NCI-H345 treated with DMSO at 0.1 percent for 48 hours (cell line): Measurements from ENCODE around the gene SLC9C2.
"Not testable (repeated sequence)": the region's sequence is repeated elsewhere in the genome, so short reads cannot be mapped to it uniquely, and the experiment has no call there.

Experiments
- DNase-seq: peaks from one replicate; lab custom pipeline; 2025; ENCODE audit not compliant: unreplicated experiment; lab: John Stamatoyannopoulos, UW

SLC9C2 gene

DNA sequence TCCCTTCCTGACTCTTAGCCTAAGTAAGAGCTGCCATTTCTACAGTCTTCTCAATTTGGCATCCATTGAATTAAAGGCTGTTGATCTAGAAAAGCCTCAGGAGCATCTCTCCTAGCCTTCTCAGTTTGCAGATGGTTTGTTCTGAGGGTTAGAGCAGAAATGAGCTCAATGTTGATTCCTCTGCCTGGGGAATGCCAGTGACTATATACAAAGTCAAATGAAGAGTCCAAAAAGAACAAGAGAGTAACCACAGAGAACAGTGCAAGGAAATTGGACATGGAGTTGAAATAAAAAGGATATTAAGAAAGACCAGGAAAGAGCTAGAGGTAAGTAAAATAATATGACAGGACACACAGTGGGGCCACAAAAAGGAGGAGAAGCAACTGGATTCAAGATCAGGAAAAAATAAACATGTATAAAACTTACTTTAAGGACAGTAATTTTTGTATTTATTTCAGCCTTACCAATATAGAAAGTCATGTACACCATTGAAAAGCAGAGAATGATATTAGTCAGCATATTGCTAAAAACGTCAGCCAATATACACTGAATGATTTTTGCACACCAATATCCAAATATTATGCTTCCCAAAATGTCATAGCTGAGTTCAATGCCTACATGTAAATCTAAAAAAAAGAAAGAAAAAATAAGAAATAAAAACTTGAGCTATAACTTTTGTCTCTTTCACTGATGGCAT, 21.3 kb downstream of the SLC9C2 start:
- no peak for DNase-seq

DNA sequence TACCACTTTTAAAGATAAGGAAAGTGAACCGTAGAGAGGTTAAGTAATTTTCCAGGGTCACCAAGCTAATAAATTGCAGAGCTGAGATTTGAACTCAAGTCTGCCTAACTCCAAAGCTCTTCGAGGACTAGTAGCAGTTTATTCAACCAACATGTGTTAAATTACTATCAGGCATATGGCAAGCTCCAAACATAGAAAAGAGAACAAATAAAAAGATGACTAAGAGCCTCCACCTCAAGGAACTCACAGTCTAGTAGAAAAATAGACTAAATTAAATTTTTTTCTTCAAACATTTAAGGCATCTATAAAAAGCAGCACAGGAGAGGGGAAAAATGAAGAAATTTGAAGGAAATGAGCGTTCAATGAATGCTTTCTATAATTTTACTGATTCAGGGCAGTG, 22.2 kb downstream of the SLC9C2 start:
- DNase-seq: no peak

DNA sequence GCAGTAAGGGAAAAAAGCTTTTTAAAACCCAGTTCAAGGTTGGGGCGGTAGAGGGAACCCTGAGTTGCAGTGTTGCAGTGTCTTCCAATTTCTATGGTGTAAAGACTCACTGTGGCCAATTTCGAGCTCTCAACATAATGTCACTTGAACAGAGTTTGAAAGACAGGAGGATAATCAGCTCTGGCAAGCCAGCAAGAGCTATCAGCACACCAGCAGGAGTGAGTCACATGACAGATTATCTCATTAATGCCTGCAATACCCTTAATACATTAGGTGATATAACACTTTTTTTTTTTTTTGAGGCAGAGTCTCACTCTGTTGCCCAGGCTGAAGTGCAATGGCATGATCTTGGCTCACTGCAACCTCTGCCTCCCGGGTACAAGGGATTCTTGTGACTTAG, 22.8 kb downstream of the SLC9C2 start:
- DNase-seq: no peak

DNA sequence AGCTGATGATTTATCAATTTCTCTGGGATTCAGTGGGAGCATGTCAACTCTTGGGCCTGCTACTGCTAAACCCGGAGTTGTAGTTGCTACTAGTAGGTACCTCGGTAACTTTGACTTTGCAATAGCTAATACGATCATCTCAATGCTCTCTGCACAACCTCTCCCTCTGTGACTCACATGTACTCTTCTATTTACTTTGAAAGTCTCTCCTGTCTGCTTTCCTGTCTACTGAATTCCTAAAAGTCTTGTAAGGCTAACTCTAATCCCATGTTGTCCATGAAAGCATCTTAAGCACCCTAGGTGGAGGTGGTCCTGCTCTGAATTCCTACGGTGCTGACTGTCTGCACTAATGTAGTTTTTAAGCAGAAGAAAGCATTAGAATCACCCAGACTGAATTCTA, 29.3 kb downstream of the SLC9C2 start:
- DNase-seq: no peak

DNA sequence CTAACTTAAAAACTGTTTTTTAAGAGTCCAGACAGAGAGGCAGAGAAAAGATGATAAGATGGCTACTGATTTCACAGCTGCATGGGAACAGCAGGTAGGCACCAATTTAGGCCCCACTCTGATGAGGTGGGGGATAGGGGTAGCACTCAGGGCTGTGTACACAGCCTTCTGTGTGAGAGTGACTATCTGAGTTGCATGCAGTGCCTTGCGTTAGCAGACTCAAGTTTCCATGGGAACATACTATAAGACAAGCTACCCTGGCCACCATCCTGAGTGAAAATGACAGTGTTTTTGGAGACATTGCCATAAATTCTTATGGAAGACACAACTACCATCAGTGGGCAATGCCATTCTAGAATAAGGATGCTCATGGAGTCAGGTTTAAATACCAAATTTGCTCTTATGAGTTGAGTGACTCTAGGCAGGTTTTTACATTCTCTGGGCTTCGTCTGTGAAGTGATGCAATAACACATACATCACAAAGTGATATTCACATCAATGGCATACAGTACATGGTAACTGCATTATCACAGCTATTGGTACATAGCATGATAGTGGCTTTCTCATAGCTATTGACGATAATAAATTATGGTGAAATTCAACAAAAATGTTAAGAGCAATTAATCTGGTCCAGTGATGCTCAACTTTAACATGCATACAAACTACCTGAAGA, 30.5 kb downstream of the SLC9C2 start:
- no peak for DNase-seq

DNA sequence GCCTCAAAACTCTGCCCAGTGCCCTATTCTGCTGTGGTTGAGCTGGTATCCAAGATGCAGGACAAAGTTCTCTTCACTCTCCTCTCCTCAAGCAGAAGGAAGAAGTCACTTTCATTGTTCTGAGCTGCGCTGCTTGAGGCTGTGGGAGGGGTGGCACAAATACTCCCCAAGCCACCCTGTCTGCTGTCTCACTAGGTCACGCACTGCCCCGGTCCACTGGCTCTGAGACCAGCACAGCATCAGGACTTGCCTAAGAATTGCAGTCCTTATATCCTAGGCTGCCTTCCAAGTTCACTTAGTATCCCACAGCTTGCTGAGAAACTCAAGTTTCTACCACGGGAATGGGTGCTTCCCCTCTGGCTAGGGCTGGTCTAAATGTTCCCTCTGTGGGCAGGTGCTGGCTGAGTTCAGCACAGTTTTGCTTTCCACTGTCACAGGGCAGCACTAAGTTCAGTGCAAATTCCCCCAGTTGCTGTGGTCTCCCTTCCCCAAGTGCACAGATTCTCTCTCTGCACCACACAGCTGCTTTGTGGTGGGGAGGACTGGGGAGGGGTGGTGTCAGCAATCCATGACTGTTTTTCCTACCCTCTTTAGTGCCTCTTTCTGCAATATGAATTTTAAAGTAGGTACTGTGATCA, 32.4 kb downstream of the SLC9C2 start:
- DNase-seq: no peak

DNA sequence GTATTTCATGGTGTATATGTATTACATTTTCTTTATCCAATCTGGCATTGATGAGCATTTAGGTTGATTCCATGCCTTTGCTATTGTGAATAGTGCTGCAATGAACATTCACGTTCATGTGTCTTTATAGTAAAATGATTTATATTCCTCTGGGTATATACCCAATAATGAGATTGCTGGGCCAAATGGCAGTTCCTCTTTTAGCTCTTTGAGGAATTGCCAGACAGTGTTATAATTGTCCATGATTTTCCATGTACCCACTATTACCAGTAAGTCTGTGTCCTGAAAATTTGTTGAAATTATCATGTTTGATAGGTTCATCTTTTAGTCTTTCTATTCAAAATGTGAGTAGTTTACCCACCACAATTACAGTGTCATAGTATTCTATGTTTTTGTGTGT, 34.4 kb downstream of the SLC9C2 start:
- DNase-seq: no peak

DNA sequence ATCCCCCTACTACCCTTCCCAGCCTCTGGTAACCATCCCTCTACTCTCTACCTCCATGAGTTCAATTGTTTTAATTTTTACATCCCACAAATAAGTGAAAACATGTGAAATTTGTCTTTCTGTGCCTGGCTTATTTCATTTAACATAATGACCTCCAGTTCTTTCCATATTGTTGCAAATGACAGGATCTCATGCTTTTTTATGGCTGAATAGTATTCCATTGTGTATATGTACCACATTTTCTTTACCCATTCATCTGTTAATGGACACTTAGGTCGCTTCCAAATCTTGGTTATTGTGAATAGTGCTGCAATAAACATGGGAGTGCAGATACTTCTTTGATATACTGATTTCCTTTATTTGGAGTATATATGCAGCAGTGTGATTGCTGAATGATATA, 39.0 kb downstream of the SLC9C2 start:
- not testable (repeated sequence) for DNase-seq

DNA sequence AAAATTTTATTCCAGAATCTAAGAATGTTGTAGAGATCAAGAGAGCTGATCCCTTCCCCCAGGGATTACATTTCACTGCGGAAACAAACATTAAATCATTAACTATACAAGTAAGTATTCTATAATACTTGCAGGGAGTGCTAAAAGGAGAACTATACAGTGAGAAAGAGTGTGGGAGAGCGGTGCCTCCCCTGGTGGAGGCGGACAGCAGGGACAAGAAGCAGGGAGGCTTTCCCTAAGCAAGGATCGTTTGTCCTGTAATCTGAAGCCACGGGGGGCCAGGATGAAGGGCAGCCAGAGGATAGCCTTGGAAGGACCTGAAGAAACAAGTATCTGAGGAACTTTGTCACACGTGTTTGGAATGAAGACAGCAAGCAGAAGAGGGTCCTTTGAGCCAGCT, 40.1 kb downstream of the SLC9C2 start:
- DNase-seq: no peak

DNA sequence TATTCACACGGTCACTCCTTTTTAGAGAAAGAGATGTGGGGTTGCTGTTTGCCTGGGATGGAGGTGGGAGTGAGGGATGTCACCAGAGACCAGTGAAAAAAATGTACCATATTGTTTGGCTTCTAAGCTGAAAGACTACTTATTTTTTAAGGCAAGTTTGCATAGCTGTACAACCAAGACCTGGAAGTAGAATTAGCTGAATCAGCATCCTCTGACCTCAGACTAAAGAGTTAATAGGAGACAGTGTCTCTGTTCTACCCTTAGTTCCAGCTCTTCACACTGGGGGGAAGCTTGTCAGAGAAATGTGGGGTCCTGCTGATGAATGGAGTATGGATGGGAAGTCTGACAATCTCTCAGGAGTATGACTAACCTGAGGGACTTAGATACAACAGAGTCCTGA, 41.6 kb downstream of the SLC9C2 start:
- no peak for DNase-seq

DNA sequence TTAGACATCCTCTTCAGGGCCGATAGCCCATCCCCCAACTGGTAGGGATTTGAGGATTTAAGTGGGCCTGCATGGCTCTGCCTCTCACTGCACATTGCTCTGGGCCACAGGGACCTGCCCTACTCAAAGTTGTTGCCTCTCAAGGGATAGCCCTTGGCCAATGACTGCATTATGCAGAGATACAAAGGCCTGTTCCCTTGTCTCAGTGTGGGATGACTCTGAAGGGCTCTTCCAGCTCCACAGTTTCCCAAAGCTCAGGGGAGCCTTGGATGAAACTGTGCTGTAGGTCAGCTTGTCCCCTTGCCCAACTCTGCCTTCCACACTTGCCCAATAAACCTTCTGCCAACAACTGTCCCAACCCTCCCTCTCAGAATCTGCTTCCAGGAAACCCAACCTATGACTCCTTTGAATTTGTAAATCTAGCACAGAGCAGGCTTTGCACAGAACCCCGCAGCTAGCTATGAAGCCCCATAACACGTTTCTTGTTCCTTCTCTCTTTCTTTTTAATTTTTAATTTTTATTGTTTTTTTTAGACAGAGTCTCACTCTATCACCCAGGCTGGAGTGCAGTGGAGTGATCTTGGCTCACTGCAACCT, 42.5 kb downstream of the SLC9C2 start:
- no peak for DNase-seq

DNA sequence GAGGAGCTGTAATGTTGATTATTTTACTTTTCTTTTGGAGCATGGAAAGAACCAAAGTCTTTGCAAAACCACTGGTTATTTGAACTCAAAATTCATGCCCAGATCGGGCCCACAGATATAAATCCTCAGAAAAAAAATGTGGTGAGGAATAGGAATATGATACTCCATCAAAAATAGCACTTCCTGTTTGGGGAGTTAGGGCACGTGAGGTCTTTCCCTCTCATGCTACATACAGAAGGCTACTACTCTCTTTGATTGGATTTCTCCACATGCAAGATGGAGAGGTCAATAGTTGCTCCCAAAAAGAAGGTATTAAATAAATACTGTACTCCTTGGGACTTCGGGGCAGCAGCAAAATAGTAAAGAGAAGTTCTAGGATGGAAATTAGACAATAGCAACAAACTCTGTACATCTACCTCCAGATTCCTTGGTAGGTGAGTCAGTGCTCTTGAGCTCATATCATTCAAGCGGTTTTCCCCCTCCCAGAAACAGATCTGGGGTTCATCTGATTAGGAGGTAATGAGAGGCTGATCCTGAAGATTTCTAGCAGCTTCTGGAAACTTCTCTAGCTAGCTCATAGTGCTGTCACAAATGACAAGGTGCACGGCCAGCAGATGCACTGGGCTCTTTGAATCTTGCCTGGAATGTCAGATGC, 47.1 kb downstream of the SLC9C2 start:
- DNase-seq: no peak

DNA sequence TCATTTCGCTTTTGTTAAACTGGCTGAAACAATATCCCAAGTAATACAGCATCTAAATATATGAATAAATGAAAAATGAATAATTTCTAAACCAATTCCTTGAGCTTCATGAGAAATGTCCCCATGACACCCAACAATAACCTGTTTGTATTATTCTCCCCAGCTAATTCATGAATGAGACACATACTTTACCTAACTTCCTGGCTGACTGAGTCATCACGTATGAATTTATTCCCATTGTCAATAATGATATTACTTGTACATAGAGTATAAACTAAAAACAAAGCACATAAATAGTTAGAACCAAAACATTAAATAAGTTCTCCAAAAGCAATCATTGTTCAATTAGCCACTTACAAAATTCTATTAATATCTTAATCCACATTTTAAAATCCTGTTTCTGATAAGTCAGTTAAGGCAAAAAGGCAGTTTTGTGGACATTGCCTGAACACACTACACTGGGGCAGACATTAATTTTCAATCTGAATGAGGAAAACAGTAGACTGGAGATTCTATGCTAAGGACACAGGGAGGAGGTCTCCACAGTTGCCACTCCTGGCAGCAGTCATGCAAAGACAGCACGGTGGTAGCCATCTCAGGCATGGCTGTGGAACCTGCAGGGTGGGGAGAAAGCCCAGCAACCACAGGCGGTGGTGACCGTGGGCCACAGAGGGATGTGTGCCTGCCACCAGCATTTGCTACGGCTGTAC, 48.2 kb downstream of the SLC9C2 start:
- no peak for DNase-seq

DNA sequence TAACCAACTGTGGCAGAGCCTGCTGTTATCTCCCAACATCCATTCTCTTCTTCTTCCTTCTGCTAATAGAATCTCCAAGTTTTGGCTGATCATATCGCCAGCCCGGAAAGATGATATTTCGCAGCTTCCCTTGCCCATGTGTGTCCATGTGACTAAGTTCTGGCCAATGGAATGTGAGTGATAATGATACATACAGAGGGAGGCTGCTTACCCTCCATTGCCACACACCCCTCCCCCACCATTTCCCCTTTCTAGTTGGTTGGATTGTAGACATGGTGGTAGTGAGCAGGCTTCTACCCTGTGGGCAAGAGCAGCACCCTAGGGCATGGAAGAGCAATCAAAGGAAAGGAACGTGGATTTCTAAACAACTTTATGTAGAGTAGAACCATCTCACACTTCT, 48.8 kb downstream of the SLC9C2 start:
- no peak for DNase-seq

DNA sequence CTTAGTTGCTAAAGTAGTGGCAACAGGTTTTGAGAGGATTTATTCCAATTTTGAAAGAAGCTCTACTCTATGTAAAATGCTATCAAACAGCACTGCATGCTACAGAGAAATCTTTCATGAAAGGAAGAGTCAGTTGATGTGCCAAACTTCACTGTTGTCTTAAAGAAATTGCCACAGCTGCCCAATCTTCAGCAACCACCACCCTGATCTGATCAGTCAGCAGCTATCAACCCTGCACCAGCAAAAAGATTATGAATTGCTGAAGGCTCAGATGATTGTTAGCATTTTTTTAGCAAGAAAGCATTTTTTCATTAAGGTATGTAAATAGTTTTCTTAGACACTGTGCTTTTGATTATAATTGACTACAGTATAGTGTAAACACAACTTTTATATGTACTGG, 49.6 kb downstream of the SLC9C2 start:
- DNase-seq: no peak

DNA sequence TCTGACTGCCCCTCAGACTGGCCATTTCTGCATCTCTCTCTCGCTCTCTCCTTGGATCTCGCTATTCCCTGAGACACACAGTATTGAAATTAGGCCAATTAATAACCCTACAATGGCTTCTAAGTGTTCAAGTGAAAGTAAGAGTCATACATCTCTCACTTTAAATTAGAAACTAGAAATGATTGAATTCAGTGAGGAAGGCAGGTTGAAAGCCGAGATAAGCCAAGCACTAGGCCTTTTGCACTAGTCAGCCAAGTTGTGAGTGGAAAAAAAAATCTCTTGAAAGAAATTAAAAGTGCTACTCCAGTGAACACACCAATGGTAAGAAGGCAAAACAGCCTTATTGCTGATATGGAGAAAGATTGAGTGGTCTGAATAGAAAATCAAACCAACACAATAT, 51.2 kb downstream of the SLC9C2 start:
- no peak for DNase-seq

DNA sequence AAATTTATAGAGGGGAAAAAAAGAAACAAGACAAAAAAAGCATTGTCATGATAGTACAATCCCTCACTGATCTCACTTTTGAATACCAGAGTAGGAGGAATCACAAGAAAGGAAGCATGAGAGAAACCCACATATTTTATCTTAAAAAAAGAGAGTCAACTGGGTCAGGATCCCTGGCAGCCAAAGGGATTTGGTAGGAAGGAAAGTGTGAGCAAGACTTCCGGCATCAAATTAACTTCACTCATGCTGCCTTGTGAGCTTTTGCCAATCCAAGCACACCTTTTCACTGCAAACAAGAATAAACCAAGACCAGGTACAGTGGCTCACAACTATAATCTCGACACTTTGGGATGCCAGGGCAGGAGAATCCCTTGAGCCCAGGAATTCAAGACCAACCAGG, 53.1 kb downstream of the SLC9C2 start:
- no peak for DNase-seq

DNA sequence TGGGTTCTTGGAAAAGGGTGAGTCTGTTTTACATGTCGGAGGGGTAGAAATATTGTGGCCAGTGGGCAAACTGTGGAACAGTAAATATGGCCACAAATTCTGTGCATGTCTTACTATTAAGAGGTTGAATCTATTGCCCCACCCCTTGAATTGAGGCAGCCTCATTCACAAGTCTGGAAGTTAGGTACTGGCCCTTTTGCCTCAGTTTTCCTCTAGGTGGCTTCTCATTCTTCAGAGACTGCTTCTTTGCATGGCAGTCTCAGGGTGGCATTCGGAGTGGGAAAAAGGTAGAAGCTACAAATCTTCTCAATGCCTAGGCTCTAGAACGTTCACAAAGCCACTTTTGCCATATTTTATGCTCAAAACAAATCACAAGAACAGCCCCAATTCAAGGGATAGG, 57.2 kb downstream of the SLC9C2 start:
- no peak for DNase-seq

DNA sequence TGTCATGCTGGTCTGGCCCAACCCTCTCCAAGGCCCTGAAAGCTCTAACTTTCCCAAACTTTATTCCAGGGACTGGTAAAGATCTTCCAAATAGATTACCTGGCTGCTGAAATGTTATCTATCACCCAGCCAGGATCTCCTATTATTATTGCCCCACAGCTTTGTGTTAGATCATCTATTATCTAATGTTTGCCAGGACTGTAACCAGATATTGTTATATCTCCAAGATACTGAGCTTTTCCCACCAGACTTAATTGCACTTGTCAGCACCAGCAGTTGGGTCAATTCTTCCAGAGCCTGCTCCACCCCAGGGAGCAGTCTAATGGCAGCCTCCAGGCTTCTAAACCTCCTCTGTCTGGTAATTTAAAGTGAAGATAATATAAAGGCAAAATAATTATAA, 66.6 kb downstream of the SLC9C2 start:
- no peak for DNase-seq

DNA sequence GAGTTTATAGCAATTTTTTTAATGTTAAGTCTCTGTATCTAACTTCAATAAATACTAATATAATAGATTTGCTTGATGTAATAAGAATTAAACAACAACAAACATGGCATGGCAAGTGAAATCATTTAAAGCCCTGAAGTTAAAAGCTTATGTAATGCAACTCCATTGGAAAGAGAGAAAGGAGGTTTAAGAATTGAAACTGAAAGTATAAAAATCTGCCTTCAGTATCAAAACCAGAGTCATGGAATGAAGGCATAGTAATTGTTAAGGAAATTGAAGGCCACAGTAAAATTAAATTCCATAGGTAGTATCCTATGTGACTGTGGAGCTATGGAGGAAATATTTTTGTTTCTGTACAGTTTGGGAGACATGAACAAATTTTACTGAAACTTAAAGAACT, 70.6 kb downstream of the SLC9C2 start:
- no peak for DNase-seq
